GM23248 (cell line): ENCODE data around the gene TMEM131L.
"Not testable (repeated sequence)": the region's sequence is repeated elsewhere in the genome, so short reads cannot be mapped to it uniquely, and the experiment has no call there.

Experiments used
- EZH2 ChIP-seq: fragments of 200-600 bp; sonication (generic); IDR thresholded peaks from 2 replicates; pipeline ENCODE4 v1.6.1; 2018; ENCODE audit warnings: antibody characterized with exemption, mild to moderate bottlenecking; ENCODE audit not compliant: insufficient read depth, poor library complexity, severe bottlenecking
- EZH2phosphoT487 ChIP-seq: fragments of 200-600 bp; sonication (generic); IDR thresholded peaks from 2 replicates; pipeline ENCODE4 v1.6.1; 2018; ENCODE audit warnings: antibody characterized with exemption, moderate library complexity, mild to moderate bottlenecking, low read depth; ENCODE audit not compliant: insufficient read depth

GRCh38 chr4:153461549-153461948 lies 4.6 kb upstream of the TMEM131L start:
- not testable (repeated sequence) for TF ChIP-seq EZH2, EZH2phosphoT487
